ENCODE results near the gene TSEN34.
"Not testable (repeated sequence)": the region's sequence is repeated elsewhere in the genome, so short reads cannot be mapped to it uniquely, and the experiment has no call there.

The TSEN34 gene

GRCh38 chr19:54168174-54168917 is 22.8 kb upstream of the TSEN34 start:
- ChIA-PET POLR2A (interaction anchor here (0.5 to 1.0 kb wide), 2 partner anchors 97 to 208 kb away, joined by 3 to 6 read pairs; no protein-coding TSS in a partner anchor), CTCF (interaction anchor here (0.5 to 4.4 kb wide), 17 partner anchors 8 to 98 kb away, joined by 3 to 28 read pairs (median 5); partner anchors contain the start of genes LENG1, MBOAT7, PRPF31 and TFPT)
- peak; percentile 90 for DNase-seq (ENCODE audit: extremely low spot score)
- TF ChIP-seq CTCF (IDR thresholded peaks at IDR 0.05; ENCODE audit: control extremely low read depth, extremely low read depth, low read depth, missing control alignments), result peak; percentile 90

- no peak for DNase-seq (ENCODE audit: extremely low spot score)
- TF ChIP-seq CTCF (IDR thresholded peaks at IDR 0.05; ENCODE audit: control extremely low read depth, extremely low read depth, low read depth, missing control alignments), result no peak
- POLR2A ChIA-PET, result interaction anchor here (0.5 to 1.0 kb wide), 3 partner anchors 20 to 207 kb away, joined by 3 to 6 read pairs (median 3); partner anchors contain the start of gene MBOAT7
- CTCF ChIA-PET, result interaction anchor here (0.5 to 4.4 kb wide), 18 partner anchors 8 to 97 kb away, joined by 3 to 28 read pairs (median 5); partner anchors contain the start of genes LENG1 and MBOAT7
Measured at GRCh38 chr19:54169149-54169740, 21.9 kb upstream of the TSEN34 start.

- POLR2A ChIA-PET; DNase-seq (ENCODE audit: extremely low spot score): not testable (repeated sequence)
- CTCF ChIA-PET, result interaction anchor here (1.2 to 4.4 kb wide), 3 partner anchors 35 to 95 kb away, joined by 3 to 28 read pairs (median 3); partner anchors contain the start of gene CNOT3
Measured at GRCh38 chr19:54171736-54172431, 19.2 kb upstream of the TSEN34 start.

- ChIA-PET CTCF (interaction anchor here (1.1 to 1.5 kb wide), 4 partner anchors 9 to 59 kb away, joined by 3 to 7 read pairs (median 4); partner anchors contain the start of gene MBOAT7), POLR2A (interaction anchor here (0.6 to 0.7 kb wide), 2 partner anchors 9 to 36 kb away, joined by 4 to 5 read pairs; no protein-coding TSS in a partner anchor)
- no peak for DNase-seq (ENCODE audit: extremely low spot score)
- TF ChIP-seq CTCF (IDR thresholded peaks at IDR 0.05; ENCODE audit: control extremely low read depth, extremely low read depth, low read depth, missing control alignments), result peak; percentile 9
Measured at GRCh38 chr19:54172471-54173358, 18.4 kb upstream of the TSEN34 start, which contains the start of gene TMC4. Gene TMC4, minus strand, starts transcription at chr19:54173160. Its CDS starts 43 bp downstream, at chr19:54173117.

GRCh38 chr19:54173359-54173699 is 17.8 kb upstream of the TSEN34 start:
- ChIA-PET POLR2A (interaction anchor here (0.6 to 1.4 kb wide), 3 partner anchors 8 to 35 kb away, joined by 4 to 5 read pairs (median 4); partner anchors contain the start of gene MBOAT7), CTCF (interaction anchor here (1.1 to 1.8 kb wide), 5 partner anchors 9 to 58 kb away, joined by 3 to 7 read pairs (median 4); partner anchors contain the start of gene MBOAT7)
- TF ChIP-seq CTCF (IDR thresholded peaks at IDR 0.05; ENCODE audit: control extremely low read depth, extremely low read depth, low read depth, missing control alignments), result no peak
- DNase-seq (ENCODE audit: extremely low spot score), result no peak
